A673 (cell line): ENCODE measurements around the gene DPPA5. TPM values are rescaled to one million over a fixed set of nuclear protein-coding genes. Genes with fewer than 3 reads are reported as not detected.
"Not testable (repeated sequence)": the region's sequence is repeated elsewhere in the genome, so short reads cannot be mapped to it uniquely, and the experiment has no call there.

Experiments
- BruUV-seq: library from RNA; stranded (reverse); fragments of 400-500 nt; replicated peaks from 2 replicates; lab custom pipeline; 2021; lab: Mats Ljungman, UMichigan
- CTCF ChIA-PET: fragments of 300-600 bp; sonication (Branson Sonifier 250); formaldehyde crosslinking; loops from one replicate; lab custom pipeline; 2022; ENCODE audit warnings: antibody characterized with exemption; lab: Charles Lee
- POLR2A ChIA-PET: fragments of 300-600 bp; sonication (Branson Sonifier 250); formaldehyde crosslinking; loops from one replicate; lab custom pipeline; 2022; ENCODE audit warnings: antibody characterized with exemption; ENCODE audit not compliant: low non-redundant PET; lab: Charles Lee
- DNase-seq: peaks from one replicate; pipeline ENCODE4 v3.0.0-alpha.2; 2015; ENCODE audit warnings: low spot score
- H3K27ac ChIP-seq: fragments of 200-600 bp; sonication (generic); 2 replicates; pipeline ENCODE4 v1.5.1; 2016; ENCODE audit warnings: mixed run types, low read depth, mild to moderate bottlenecking, mixed read lengths, antibody characterized with exemption, low read length; ENCODE audit not compliant: poor library complexity, severe bottlenecking
- H3K27me3 ChIP-seq: fragments of 200-600 bp; sonication (generic); replicated peaks from 2 replicates; pipeline ENCODE4 v1.6.1; 2017; ENCODE audit warnings: mixed run types, low read depth, mild to moderate bottlenecking, mixed read lengths, antibody characterized with exemption, low read length; ENCODE audit not compliant: insufficient read depth, poor library complexity
- H3K36me3 ChIP-seq: fragments of 200-600 bp; sonication (generic); 2 replicates; pipeline ENCODE4 v1.6.1; 2016; ENCODE audit warnings: mixed run types, mild to moderate bottlenecking, mixed read lengths, antibody characterized with exemption, low read length; ENCODE audit not compliant: insufficient read depth, poor library complexity, severe bottlenecking
- H3K4me1 ChIP-seq: fragments of 200-600 bp; sonication (generic); 2 replicates; pipeline ENCODE4 v1.6.1; 2017; ENCODE audit warnings: mixed run types, mild to moderate bottlenecking, mixed read lengths, antibody characterized with exemption, low read length; ENCODE audit not compliant: insufficient read depth, poor library complexity, severe bottlenecking
- H3K4me3 ChIP-seq: fragments of 200-600 bp; sonication (generic); 2 replicates; pipeline ENCODE4 v1.5.1; 2016; ENCODE audit warnings: low read depth, mixed run types, mild to moderate bottlenecking, mixed read lengths, low read length; ENCODE audit not compliant: poor library complexity, severe bottlenecking
- H3K9me3 ChIP-seq: fragments of 200-600 bp; sonication (generic); 2 replicates; pipeline ENCODE4 v1.6.1; 2016; ENCODE audit warnings: mixed run types, low read depth, mild to moderate bottlenecking, mixed read lengths, antibody characterized with exemption, low read length; ENCODE audit not compliant: poor library complexity, severe bottlenecking
- EZH2 ChIP-seq: fragments of 200-600 bp; sonication (generic); IDR thresholded peaks from 2 replicates; pipeline ENCODE4 v1.6.1; 2017; ENCODE audit warnings: borderline replicate concordance, low read depth, mild to moderate bottlenecking, mixed read lengths, antibody characterized with exemption, low read length; ENCODE audit not compliant: poor library complexity, severe bottlenecking
- intact Hi-C: fragments of 100-400 bp; cut with micrococcal nuclease; formaldehyde crosslinking; loops from one replicate; pipeline ENCODE4 v1.10.0; 2022; ENCODE audit not compliant: unreplicated experiment
- total RNA-seq: library from RNA; stranded (reverse); gene quantifications from 2 replicates; pipeline ENCODE4 v1.2.3, GENCODE V29; 2021
- TF ChIP-seq, protein P1 (sequence below): fragments of 300-800, 200-600 bp; sonication (generic); conservative IDR thresholded peaks from 2 replicates; pipeline ENCODE4 v1.5.1; 2017; ENCODE audit warnings: low read depth, mild to moderate bottlenecking, antibody characterized with exemption, low read length, moderate library complexity, mixed read lengths

DPPA5 gene
- total RNA-seq, 1 experiment from 2014 or later, result not detected

DNA sequence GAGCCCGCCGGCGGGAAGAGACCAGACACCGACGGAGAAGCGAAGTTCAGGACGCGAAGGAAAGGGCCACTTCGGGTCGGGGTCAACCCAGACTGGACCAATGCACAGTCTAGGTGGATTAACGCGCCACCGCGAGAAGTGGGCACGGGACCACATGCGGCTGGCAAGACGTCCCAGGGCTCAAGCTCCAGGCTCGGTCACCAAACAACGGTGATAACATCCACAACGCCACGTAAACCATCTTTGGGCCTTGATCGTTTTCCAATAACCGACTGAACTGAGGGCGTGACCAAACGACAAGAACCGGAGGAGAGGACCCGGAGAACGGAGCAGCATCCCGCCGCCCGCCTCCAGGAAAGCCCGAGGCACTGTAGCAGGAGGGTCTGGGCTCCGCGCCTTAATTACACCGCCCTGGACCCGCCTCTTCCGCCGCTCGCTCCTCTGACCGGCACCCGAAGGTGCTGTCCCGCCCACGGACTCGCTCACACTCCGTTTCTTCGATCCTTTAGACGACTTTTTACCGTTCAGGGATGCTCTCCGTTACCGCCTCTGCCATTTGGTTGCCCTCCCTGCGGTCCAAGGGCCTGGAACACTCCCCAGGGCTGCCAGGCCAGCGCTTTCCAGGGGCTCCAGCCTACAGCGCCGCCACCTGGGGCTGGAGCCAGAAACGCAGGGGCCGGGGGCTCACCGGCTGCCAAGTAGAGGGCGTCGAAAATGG is 44.1 kb downstream of the DPPA5 start:
- ChIA-PET POLR2A (no interaction called here), CTCF (interaction anchor here (0.9 kb wide), 1 partner anchor 24 kb away, joined by 4 read pairs; no protein-coding TSS in a partner anchor)
- intact Hi-C loops, result no loop called here
- TSS peak; percentile 26 for BruUV-seq
- DNase-seq, result peak; percentile 61
- Histone ChIP-seq H3K36me3 (no peaks in the 10 kb centered on the region), H3K4me3 (peak overlapping the region; percentile 72), H3K9me3 (no peaks in the 10 kb centered on the region), H3K4me1 (no peaks in the 10 kb centered on the region), H3K27me3 (no peaks in the 10 kb centered on the region), H3K27ac (peak overlapping the region; percentile 62)
- TF ChIP-seq, protein P1, sequence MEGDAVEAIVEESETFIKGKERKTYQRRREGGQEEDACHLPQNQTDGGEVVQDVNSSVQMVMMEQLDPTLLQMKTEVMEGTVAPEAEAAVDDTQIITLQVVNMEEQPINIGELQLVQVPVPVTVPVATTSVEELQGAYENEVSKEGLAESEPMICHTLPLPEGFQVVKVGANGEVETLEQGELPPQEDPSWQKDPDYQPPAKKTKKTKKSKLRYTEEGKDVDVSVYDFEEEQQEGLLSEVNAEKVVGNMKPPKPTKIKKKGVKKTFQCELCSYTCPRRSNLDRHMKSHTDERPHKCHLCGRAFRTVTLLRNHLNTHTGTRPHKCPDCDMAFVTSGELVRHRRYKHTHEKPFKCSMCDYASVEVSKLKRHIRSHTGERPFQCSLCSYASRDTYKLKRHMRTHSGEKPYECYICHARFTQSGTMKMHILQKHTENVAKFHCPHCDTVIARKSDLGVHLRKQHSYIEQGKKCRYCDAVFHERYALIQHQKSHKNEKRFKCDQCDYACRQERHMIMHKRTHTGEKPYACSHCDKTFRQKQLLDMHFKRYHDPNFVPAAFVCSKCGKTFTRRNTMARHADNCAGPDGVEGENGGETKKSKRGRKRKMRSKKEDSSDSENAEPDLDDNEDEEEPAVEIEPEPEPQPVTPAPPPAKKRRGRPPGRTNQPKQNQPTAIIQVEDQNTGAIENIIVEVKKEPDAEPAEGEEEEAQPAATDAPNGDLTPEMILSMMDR, result peak; percentile 72
- no peak for TF ChIP-seq EZH2

DNA sequence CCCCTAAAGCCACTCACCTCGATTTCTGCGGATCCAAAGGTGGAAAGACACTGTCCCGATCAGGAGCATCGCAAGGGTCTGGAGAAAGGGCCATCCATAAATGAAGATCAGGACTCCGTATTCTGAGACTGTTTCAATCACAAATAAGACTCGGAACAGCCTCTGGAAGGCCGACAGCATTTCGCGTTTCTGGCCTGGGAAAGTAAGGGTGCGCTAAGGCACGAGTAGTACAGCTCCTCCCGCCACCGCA is 44.6 kb downstream of the DPPA5 start:
- POLR2A ChIA-PET, result no interaction called here
- H3K27ac ChIP-seq, result peak overlapping the region; percentile 62
- BruUV-seq, result no TSS peak

DNA sequence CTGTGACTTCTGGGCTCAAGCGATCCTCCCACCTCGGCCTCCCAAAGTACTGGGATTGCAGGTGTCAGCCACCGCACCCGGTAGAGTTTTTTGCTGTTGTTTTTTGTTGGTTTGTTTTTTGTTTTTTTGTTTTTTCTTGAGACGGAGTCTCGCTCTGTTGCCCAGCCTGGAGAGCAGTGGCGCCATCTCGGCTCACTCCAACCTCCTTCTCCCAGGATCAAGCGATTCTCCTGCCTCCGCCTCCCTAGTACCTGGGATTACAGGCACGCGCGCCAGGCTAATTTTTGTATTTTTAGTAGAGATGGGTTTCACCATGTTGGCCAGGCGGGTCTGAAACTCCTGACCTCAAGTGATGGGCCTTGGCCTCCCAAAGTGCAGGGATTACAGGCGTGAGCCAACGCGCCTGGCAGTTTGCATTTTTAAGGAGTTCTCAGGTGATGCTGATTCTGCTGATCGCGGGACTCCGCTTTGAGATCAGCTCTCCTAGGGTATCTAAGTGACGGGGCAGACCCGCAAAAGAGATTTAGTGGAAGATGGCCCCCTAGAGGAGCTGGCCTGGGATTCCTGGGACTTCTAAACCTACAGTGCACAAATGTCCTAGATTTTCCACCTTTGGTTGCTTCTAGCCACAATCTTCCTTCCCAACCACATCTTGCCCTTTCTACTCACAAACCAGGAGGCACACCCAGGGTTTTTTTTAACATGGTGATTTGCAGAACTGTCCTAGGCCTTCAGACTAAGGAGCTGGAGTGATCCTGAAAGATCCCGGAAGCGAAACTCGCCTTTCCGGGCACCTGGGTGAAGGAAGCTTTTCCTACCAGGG is 45.2 kb downstream of the DPPA5 start:
- no peaks in the 10 kb centered on the region for H3K27me3 ChIP-seq
- POLR2A ChIA-PET, result no interaction called here
- TF ChIP-seq, protein P1, result peak; percentile 36; the same call in 1 of the 2 replicates
- no peak for TF ChIP-seq EZH2
- peak overlapping the region; percentile 72 for H3K4me3 ChIP-seq
- intact Hi-C loops, result no loop called here
- peak overlapping the region; percentile 62 for H3K27ac ChIP-seq
- CTCF ChIA-PET, result interaction anchor here (0.5 to 0.9 kb wide), 2 partner anchors 23 to 28 kb away, joined by 4 to 6 read pairs; no protein-coding TSS in a partner anchor
- no peaks in the 10 kb centered on the region for H3K36me3 ChIP-seq
- TSS peak; percentile 54 for BruUV-seq
- no peaks in the 10 kb centered on the region for H3K4me1 ChIP-seq
- peak; percentile 50 for DNase-seq
- H3K9me3 ChIP-seq, result no peaks in the 10 kb centered on the region

More for the DNA sequence above, 44.6 kb downstream of the DPPA5 start:
- H3K27me3 ChIP-seq, result no peaks in the 10 kb centered on the region
- intact Hi-C loops, result no loop called here
- CTCF ChIA-PET, result interaction anchor here (0.5 to 0.9 kb wide), 2 partner anchors 24 to 29 kb away, joined by 4 to 6 read pairs; no protein-coding TSS in a partner anchor
- TF ChIP-seq, protein P1, result no peak
- no peak for TF ChIP-seq EZH2
- H3K36me3 ChIP-seq, result no peaks in the 10 kb centered on the region
- H3K4me1 ChIP-seq, result no peaks in the 10 kb centered on the region
- peak overlapping the region; percentile 72 for H3K4me3 ChIP-seq
- DNase-seq, result peak; percentile 53
- H3K9me3 ChIP-seq, result no peaks in the 10 kb centered on the region

DNA sequence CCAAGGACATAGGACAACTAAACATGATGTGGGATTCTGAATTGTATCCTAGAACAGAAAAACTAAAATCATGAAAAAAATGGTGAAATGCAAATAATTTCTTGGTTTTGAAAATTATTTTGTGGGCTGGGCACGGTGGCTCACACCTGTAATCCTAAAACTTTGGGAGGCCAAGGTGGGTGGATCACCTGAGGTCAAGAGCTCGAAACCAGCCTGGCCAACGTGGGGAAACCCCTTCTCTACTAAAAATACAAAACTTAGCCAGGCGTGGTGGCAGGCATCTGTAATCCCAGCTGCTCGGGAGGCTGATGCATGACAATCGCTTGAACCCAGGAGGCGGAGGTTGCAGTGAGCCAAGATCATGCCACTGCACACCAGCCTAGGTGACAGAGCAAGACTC is 50.3 kb downstream of the DPPA5 start:
- CTCF ChIA-PET, H3K9me3 ChIP-seq, H3K27ac ChIP-seq, H3K36me3 ChIP-seq, H3K4me3 ChIP-seq, H3K4me1 ChIP-seq, intact Hi-C loops, H3K27me3 ChIP-seq, DNase-seq, POLR2A ChIA-PET, BruUV-seq: not testable (repeated sequence)
